Pancreas (tissue), 10 donors: Measurements from ENCODE around the gene PHF11. TPM values are rescaled to one million over a fixed set of nuclear protein-coding genes. Genes with fewer than 3 reads are reported as not detected.

Experiments used
- ATAC-seq, 4 donors: fragments of 200-7000 bp; cut with Tn5 transposase; one replicate each; pipeline versions ENCODE4 v1.8.0 to v1.9.1; 2020; ENCODE audit warnings: mild to moderate bottlenecking in 4 of 4, moderate library complexity in 4 of 4
- DNase-seq, 6 donors: peaks; one replicate each; pipeline ENCODE4 v3.0.0-alpha.2; 2020
- FAIRE-seq: peaks from 2 replicates; lab custom pipeline; 2012; peaks lifted over from hg19 to GRCh38; lab: Jason Lieb, UNC
- H3K27ac ChIP-seq, 4 donors: fragments of 200-600 bp; sonication (generic); 1 replicate in 3 of 4; 2 replicates in 1 of 4; pipeline versions ENCODE4 v1.5.0 to v1.8.0; 2020
- H3K27me3 ChIP-seq, 4 donors: fragments of 200-600 bp; one replicate each; pipeline ENCODE4 v1.8.0; 2021
- H3K36me3 ChIP-seq, 3 donors: fragments of 200-600 bp; sonication (generic) in 1 of 3; one replicate each; pipeline versions ENCODE4 v1.5.0 to v1.8.0; 2020 to 2021
- H3K4me1 ChIP-seq, 3 donors: fragments of 200-600 bp; one replicate each; pipeline ENCODE4 v1.8.0; 2021
- H3K4me3 ChIP-seq, 4 donors: fragments of 200-600 bp; sonication (generic) in 2 of 4; one replicate each; pipeline versions ENCODE4 v1.5.0 to v1.8.0; 2020 to 2021
- H3K9me3 ChIP-seq, 4 donors: fragments of 200-600 bp; one replicate each; pipeline ENCODE4 v1.8.0; 2021
- CTCF ChIP-seq, 4 donors: fragments of 200-600 bp; sonication (generic) in 3 of 4; IDR thresholded peaks; one replicate each; pipeline versions ENCODE4 v1.5.0 to v1.8.0; 2021; ENCODE audit warnings: antibody characterized with exemption in 4 of 4
- WGBS, 2 donors: extraction: QIAGEN DNeasy Blood & Tissue Kit; methylation state at CpG; one replicate each; pipeline ENCODE4 v1.1.7; 2013; 5-methylcytosine and 5-hydroxymethylcytosine counted together
- intact Hi-C, 3 donors: fragments of 100-400 bp; cut with DNase I; formaldehyde crosslinking; loops; one replicate each; pipeline versions ENCODE4 v1.11.1 to v1.14.2; 2022
- polyA plus RNA-seq, 2 donors: library from polyadenylated mRNA; stranded (reverse); fragments of 200-250 nt; gene quantifications; one replicate each; pipeline ENCODE4 v1.2.3, GENCODE V29; 2013
- total RNA-seq, 6 donors: library from RNA; stranded (reverse); fragmentation: NEBNext Ultra II Directional in 4 of 6; extraction: Animal tissue kit (Norgen Biotek cat#: 25700) in 4 of 6; gene quantifications; one replicate each; pipeline versions ENCODE4 v1.2.1 to v1.2.4, GENCODE V29; 2021 to 2023
- donor health status: healthy with polysubstance abuse.
- donor health status: DM: no; HTN: no; CAD: no; lungs with moderate emphysema.
- donor health status: DM: no; HTN: no; CAD: no.
- donor health status: control.
- donor health status: control.
- donor health status: Bipolar disorder and iron deficiency.
- donor health status: DM: yes; HTN: yes; CAD: no.
- donor health status: DM: no; HTN: no; CAD: no.
- donor health status: DM: no; HTN: no; CAD: no.
- donor health status: DM: yes; HTN: yes; CAD: no.

The PHF11 gene
- total and polyA plus RNA-seq, 8 donors, result 14.5 to 58.5 (median 20.4) TPM

GRCh38 chr13:49533591-49534269 is 38.0 kb downstream of the PHF11 start:
- intact Hi-C loops, result no loop called here
- no peak for TF ChIP-seq CTCF (IDR thresholded peaks at IDR 0.05)
- no peaks in the 10 kb centered on the region for H3K27me3 ChIP-seq
- peaks cover 0 to 5% (median 0%) of the 10 kb centered on the region in 3 donors for H3K36me3 ChIP-seq
- no peaks in the 10 kb centered on the region for H3K9me3 ChIP-seq
- ATAC-seq (no peak), DNase-seq (no peak), FAIRE-seq (no peak)
- H3K27ac ChIP-seq, result no peak overlapping the region
- H3K4me1 ChIP-seq, result no peaks in the 10 kb centered on the region
- H3K4me3 ChIP-seq, result no peak overlapping the region
- WGBS, 2 donors, result 71 to 79% methylated on average over 7 of the region's 7 CpGs

GRCh38 chr13:49536144-49536873 is 40.6 kb downstream of the PHF11 start:
- Histone ChIP-seq H3K4me1 (no peaks in the 10 kb centered on the region), H3K27me3 (no peaks in the 10 kb centered on the region), H3K27ac (no peak overlapping the region), H3K9me3 (no peaks in the 10 kb centered on the region), H3K36me3 (peaks cover 0 to 15% (median 0%) of the 10 kb centered on the region in 3 donors), H3K4me3 (no peak overlapping the region)
- no peak for TF ChIP-seq CTCF (IDR thresholded peaks at IDR 0.05)
- FAIRE-seq, result no peak
- peak in 2 of 4 donors; percentile 35 to 48 for ATAC-seq
- intact Hi-C loops, result no loop called here
- 75 to 79% methylated on average over 7 of the region's 7 CpGs for WGBS, 2 donors
- DNase-seq, result no peak

GRCh38 chr13:49538404-49538803 is 42.7 kb downstream of the PHF11 start:
- H3K4me1 ChIP-seq, result no peaks in the 10 kb centered on the region
- DNase-seq (no peak), ATAC-seq (no peak), FAIRE-seq (no peak)
- H3K27me3 ChIP-seq, result no peaks in the 10 kb centered on the region
- no peak for TF ChIP-seq CTCF (IDR thresholded peaks at IDR 0.05)
- no peak overlapping the region for H3K4me3 ChIP-seq
- intact Hi-C loops, result no loop called here
- H3K9me3 ChIP-seq, result no peaks in the 10 kb centered on the region
- H3K27ac ChIP-seq, result no peak overlapping the region
- peaks cover 0 to 15% (median 0%) of the 10 kb centered on the region in 3 donors for H3K36me3 ChIP-seq
- whole genome bisulfite sequencing, 2 donors, result 95% methylated on average over 2 of the region's 2 CpGs

- intact Hi-C loops, result no loop called here
- Histone ChIP-seq H3K36me3 (peaks cover 0 to 15% (median 0%) of the 10 kb centered on the region in 3 donors), H3K9me3 (no peaks in the 10 kb centered on the region), H3K4me1 (no peaks in the 10 kb centered on the region), H3K27ac (no peak overlapping the region), H3K27me3 (no peaks in the 10 kb centered on the region), H3K4me3 (no peak overlapping the region)
- FAIRE-seq (no peak), DNase-seq (no peak), ATAC-seq (no peak)
- 80 to 88% methylated on average over 5 of the region's 5 CpGs for WGBS, 2 donors
- no peak for TF ChIP-seq CTCF (IDR thresholded peaks at IDR 0.05)
These were observed 43.6 kb downstream of the PHF11 start for GRCh38 chr13:49539313-49539712.
